Activated naive CD4-positive, alpha-beta T cell treated with anti-CD3 and anti-CD28 coated beads, Interleukin-2, amount 50 U/mL, for 72 hours (primary cell): Measurements from ENCODE around the gene HTRA1. TPM values are rescaled to one million over a fixed set of nuclear protein-coding genes. Genes with fewer than 3 reads are reported as not detected.

ENCODE experiments used
- total RNA-seq, 2 donors: library from RNA; stranded (reverse); gene quantifications; one replicate each; pipeline ENCODE4 v1.2.3, GENCODE V29; 2022

The HTRA1 gene
- total RNA-seq, 2 donors from 2014 or later: not detected

Other genes with a start within 250 kb of the HTRA1 start
- not detected for gene BTBD16, start 190.3 kb upstream of the HTRA1 start, total RNA-seq
- 1 to 10 TPM; 7.0 to 8.7 TPM for gene PLEKHA1, start 86.8 kb upstream of the HTRA1 start, total RNA-seq
- gene ARMS2, start 6.9 kb upstream of the HTRA1 start, total RNA-seq: under 1 TPM in 1 of 2 donors, not detected in 1; 0.43 TPM
- gene DMBT1, start 99.2 kb downstream of the HTRA1 start, total RNA-seq: not detected
- not detected for gene C10orf120, start 238.3 kb downstream of the HTRA1 start, total RNA-seq